SK-N-SH (cell line): ENCODE measurements around the gene FRS3.
A peak's percentile ranks its signal among the peaks of the same experiment; 100 is the strongest.

Experiments
- IRF3 ChIP-seq: fragments of 150-350 bp; IDR thresholded peaks from 2 replicates; pipeline ENCODE4 v1.6.1; 2016; ENCODE audit warnings: mild to moderate bottlenecking, low read depth, low read length
- RAD21 ChIP-seq: IDR thresholded peaks from 2 replicates; pipeline ENCODE4 v1.6.1; 2012; ENCODE audit warnings: mild to moderate bottlenecking, low read length
- RCOR1 ChIP-seq: fragments of 150-350 bp; IDR thresholded peaks from 2 replicates; pipeline ENCODE4 v1.6.1; 2017; ENCODE audit warnings: antibody characterized with exemption, low read length

GRCh38 chr6:41730531-41731436 is 48.9 kb downstream of the FRS3 start:
- TF ChIP-seq RAD21 (peak; percentile 48), IRF3 (no peak), RCOR1 (peak; percentile 98)
